GM18907 (cell line): Measurements from ENCODE around the gene SCP2.

Experiments used
- ATAC-seq: cut with Tn5 transposase; IDR thresholded peaks from one replicate; pipeline ENCODE4 v1.9.1; 2021; ENCODE audit warnings: mild to moderate bottlenecking, moderate library complexity; ENCODE audit not compliant: unreplicated experiment

Gene SCP2, protein sequence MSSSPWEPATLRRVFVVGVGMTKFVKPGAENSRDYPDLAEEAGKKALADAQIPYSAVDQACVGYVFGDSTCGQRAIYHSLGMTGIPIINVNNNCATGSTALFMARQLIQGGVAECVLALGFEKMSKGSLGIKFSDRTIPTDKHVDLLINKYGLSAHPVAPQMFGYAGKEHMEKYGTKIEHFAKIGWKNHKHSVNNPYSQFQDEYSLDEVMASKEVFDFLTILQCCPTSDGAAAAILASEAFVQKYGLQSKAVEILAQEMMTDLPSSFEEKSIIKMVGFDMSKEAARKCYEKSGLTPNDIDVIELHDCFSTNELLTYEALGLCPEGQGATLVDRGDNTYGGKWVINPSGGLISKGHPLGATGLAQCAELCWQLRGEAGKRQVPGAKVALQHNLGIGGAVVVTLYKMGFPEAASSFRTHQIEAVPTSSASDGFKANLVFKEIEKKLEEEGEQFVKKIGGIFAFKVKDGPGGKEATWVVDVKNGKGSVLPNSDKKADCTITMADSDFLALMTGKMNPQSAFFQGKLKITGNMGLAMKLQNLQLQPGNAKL

DNA sequence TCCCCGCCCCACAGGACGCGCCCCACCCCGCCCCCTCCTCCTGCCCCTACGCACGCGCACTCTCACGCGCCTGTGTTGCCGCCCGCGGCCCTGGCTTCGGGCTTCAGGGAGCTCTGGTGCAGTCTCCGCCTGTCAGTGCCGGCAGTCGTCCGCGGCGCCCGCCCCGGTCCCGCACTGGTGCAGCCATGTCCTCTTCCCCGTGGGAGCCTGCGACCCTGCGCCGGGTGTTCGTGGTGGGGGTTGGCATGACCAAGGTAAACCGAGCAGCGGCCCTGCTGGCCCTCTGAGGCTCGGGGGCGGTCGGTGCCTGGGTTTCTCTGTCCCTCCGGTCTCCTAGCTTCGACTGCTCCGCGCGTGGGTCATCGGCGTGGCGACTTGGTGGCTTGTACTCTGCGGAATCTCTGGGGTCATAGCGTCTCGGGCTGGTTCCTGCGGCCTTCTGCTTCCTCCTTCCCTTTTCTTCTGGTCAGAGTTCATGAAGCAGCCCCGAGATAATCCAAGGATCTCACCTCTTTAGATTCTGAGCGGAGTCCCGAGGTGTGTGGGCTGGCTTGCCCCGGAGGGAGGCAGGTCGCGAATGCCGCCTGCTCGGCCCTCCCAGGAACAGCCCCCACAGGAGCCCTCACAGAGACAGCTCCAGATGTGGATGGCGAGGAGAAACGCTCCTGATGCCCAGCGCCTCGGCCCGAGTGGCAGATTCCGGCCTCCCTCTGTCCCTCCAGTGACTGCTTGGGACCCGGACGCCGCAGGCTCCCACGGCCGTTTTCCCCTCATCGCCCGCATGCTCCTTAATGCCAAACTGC, at the start of gene SCP2:
Gene SCP2, plus strand, starts transcription at position 65 of the 803 bp plus-strand sequence. Its CDS starts 121 bp downstream, at position 186.
- ATAC-seq: peak; percentile 82

DNA sequence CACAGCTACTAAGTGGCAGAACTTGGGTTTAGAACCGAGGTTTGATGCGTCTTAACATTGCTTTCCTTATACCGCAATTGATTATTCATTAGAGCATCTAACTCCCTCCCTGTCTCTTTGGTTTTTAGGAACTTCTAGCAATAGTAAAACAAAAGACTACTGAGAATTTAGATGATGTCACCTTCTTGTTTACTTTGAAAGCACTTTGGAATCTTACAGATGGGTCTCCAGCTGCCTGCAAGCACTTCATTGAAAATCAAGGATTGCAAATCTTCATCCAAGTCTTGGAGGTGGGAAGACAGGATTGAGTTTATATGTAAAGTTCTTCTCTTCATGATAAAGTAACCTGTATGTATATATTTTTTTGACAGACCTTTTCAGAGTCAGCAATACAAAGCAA, 49.5 kb upstream of the SCP2 start:
- ATAC-seq: no peak

DNA sequence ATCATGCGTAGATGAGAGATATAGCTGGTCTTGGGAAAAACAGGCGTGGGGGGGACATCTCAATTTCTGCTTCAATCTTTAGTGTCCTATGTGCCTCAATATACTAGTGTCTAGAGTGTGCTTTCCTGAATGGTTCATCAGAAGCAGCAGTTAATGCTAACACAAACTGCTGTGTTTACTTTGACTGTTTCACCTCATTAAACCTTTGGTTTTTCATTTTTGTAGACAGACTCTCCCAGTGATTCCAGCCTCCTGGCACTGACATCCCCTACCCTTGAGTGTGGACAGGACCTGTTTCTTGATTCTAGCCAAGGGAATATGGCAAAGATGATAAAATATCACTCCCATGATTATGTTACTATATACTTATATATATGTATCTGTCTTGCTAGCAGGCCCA, 46.9 kb upstream of the SCP2 start:
- ATAC-seq: no peak

DNA sequence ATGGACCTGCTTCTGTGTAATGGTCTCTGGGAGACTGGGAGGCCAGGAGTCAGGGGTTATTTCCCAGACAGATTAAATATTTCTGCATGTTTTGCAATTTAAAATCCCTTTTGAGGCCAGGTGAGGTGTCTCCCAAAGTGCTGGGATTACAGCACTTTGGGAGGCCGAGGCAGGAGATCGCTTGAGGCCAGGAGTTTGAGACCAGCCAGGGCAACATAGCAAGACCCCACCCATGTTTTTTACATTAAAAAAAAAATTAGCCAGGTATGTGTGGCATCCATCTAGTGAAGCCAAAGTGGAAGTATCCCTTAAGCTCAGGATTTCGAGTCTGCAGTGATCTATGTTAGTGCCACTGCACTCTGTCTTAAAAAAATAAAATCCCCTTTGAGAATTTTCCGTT, 39.6 kb upstream of the SCP2 start:
- no peak for ATAC-seq

DNA sequence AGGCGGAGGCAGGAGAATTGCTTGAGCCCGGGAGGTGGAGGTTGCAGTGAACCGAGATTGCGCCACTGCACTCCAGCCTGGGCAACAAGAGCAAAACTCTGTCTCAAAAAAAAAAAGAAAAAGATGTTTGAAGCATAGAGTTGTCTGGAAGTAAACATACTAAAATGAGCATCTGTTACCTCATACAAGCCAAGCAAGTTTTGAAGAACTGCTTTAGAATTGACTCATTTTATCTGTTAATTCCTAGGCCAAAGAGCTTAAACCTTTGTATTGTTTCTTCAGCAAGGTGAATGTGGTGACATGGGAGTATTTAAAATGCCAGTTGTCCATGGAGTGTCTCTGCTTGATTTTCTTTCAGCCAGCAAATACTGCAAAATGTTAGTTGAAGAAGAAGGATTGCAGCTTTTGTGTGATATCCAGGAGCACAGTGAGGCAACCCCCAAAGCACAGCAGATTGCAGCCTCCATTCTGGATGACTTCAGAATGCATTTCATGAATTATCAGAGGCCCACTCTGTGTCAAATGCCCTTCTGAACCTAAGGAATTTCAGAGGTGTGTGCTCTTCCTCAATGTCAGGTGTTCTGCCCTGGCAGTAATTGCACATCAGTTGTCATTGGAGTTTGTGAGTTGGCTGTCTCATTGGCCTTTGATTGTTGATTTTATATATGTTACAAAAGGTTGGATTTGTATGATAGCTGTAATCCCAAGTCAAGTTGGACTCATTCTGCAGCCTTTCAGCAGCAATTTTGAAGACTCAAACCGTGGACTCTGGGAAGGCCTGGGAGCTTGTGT, 34.5 kb upstream of the SCP2 start:
- no peak for ATAC-seq

DNA sequence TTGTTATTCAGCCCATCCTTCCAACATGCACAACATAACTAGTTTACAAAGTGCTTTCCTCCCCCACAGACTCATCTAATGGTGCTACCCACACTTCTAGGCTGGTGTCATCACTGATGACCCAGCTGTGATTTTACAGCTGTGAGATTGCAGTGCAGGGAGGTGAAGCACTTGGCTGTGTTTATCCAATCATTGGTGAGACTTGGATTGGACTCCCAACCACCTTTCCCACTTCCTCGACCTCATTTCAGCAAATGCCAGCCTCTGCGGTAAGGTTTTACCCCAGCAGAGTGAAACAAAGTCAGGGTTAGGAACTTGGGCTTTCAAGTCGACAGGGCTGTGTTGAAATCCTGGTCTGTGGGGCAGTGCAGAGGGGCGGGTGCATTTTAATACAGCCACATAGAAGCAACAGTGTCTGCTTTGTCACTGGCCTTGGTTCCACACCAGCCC, 27.6 kb upstream of the SCP2 start:
- no peak for ATAC-seq

DNA sequence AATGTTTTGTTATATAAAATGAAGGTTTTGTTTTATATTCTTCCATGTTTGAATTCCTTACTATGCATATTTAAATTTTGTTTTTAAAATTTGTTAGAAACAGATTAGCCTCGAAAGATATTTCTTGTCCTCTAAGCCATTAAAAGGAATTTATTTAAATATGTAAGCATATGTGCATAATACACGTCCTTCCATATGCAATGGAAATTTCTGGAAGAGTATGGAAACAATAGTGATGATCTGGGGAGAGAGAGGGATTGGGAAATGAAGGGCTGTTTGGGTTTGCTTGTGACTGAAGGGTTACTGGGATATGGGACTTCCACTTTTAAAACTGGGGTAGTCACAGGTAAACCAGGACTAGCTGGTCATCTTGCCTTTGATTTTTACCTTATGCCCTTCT, 26.7 kb upstream of the SCP2 start:
- ATAC-seq: no peak

DNA sequence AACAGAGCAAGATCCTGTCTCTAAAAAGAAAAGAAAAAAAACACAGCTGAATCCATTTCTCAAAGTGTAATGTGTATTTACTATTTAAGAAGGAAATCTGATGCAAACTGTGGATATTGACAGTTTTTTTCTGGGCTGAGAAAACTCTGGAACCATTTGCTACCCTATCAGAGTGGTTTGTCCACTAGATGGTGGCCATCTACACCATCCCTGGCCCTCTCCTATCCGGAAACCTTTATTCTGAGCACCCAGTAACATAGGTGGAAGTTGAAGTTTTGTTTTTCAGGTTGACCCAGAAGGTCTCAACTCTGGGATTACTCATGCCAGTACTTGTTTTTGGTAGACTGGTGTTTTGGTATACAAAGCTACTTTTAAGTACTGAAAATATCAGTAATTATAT, 25.7 kb upstream of the SCP2 start:
- ATAC-seq: no peak

DNA sequence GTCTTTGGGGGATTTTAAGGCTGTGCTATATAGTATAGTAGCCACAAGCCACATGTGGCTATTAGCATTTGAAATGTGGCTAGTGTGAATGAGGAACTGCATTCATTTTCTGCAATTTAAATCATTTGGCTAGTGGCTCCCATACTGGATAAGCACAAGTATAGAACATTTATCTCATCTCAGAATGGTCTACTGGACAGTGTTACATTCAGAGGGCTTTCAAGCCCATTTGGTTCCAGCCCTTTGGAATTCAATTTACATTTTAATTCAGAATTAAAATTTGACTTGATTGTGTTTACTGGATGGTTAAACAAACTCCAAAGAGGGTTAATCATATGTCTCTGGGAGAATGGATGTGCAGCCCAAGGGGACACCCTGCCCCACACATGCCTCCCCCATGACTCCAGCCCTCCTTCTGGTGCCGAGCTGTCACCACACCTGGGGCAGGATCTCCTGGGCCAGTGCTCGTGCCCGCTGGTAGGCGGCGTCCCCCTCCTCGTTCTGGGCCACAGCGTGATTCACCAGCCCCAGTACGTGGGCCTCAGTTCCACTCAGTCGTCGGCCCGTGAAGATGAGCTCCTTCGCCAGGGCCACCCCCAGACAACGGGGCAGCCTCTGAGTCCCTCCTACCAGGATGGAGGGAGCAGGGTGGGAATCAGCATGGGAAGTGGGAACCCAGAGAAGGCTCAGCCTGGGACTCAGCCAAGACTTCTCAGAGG, 22.7 kb upstream of the SCP2 start:
- ATAC-seq: no peak

DNA sequence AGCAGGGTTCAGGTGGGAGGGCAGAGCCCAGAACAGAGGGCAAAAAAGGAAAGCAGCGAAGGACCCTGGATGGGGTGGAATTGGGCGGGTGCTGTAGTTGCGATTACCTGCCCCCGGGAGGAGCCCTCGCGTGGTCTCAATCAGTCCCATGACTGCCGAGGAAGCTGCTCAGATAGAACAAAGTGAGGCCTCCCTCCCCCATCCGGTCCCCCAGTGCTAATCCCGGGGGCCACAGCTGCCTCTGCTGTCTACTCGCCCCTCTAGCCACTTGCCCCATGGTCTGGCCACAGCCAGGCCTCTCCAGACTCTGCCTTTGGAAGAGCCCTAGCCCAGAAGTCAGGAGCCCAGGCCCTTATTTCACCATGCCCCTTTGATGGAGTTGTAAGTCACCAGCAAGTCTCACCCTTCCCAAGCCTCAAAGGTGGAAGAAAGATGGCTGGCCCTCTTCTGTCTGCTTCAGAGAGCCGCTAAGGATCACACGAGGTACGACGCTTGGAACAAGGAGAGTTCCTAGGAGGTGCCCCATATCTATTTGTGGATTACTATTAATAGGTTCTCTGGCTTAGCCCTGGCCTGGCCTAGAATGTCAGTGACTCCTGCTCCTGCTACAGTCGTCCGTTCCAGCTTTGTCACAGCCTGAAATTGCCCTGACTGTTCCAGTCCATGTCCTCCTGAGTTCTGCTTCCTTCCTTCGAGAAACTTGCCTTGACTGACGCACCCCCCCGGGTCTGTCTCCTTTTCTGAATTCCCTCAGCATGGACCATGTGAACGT, 22.0 kb upstream of the SCP2 start:
- ATAC-seq: no peak

DNA sequence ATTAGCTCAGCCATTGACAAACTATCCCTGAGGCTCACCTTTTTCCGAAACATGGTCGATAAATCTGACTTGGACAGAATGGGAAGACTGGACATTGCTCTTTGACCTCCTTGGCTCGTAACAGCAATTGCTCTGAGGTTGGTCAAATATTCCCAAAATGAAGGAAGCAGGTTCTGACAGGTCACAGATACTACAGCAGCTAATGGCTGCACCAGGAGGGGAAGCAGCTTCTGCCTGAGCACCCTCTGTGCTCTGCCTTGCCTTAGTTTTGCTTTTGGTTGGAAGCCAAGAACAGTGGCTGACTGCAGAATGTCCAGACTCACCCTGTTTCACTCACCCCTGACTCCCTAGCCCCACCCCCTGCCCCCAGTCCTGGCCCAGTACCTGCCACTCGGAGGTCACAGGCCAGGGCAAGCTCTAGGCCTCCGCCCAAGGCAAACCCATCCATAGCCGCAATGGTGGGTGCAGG, 20.9 kb upstream of the SCP2 start:
- ATAC-seq: no peak

DNA sequence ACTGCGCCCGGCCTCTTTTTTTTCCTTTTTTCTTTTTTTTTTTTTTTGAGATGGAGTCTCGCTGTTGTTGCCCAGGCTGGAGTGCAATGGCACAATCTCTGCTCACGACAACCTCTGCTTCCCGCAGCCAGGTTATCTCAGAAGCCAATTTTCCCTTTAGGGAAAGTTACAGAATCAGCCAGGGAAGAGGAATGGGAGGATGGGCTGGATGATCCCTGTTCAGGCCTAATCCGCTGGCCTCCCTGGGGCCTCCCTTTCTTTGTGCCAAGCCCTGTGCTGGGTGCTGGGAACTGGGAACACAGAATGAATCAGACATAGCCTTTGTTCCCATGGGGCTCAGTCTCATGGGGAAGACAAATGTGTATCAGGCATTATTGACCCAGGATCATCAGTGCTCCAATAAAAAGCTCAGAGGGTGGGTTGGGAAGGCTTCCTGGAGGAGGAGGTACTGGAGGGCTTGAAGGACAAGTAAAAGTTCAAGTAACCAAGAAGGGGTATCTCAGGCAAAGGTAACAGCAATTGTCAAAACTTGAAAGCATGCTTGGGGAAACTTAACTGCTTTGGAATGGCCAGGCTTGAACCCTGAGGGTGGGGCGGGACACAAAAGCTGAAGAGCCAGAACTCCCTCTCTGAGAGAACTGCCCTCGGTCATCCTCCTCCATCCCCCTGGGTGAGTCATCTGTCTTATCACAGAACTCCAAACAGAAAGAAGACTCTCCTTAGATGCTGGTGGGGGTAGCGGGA, 19.8 kb upstream of the SCP2 start:
- ATAC-seq: no peak

DNA sequence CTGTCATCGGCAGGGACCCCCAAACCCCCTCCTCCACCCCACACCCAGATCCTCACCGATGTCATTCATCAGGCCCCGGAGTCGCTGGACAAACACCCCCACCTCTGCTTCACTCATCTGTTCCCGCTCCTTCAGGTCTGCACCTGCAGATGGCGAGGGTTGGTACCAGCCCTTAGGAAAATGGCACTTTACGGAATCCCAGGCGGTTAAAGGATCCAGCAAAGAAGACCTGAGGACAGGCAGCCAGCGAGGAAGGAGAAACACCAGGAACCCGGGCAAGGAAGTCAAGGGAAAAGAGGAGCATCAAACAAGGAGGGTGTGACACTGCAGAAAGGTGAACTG, 19.3 kb upstream of the SCP2 start:
- no peak for ATAC-seq

DNA sequence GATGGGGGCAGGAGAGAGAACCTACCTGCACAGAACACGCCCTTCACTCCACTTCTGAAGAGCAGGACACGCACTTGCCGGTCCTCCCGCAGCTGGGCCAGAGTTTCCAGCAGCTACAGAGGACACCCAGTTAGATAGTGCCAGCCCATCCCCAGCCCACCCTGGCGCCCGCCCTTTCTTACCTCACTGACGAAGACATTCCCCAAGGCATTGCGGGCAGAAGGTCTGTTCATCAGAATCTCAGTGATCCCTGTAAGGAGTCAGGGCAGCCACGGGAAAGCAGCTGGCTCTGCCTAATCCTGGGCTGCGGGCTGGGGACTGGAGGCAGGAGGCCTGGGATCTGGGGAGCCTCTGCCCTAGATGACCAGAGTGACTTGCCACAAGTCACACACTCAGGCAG, 15.5 kb upstream of the SCP2 start:
- no peak for ATAC-seq

DNA sequence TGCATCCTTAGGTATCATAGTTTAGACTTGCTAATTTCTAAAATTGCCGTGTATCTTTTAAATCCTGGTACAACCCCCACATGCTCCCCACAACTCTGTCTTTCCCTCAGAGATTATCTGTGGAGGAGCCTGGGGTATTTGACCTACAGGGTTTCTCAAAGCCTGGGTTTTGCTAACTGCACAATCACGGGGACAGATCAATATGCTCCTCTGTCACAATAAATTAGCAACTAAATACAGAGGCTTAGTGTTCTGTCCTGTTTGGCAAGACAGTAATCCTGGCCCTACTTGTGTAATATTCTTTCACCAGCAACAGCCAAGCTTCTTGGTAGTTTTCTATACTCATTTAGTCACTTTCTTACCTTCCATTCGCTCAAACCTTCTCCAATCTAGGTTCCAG, 14.1 kb upstream of the SCP2 start:
- ATAC-seq: no peak

DNA sequence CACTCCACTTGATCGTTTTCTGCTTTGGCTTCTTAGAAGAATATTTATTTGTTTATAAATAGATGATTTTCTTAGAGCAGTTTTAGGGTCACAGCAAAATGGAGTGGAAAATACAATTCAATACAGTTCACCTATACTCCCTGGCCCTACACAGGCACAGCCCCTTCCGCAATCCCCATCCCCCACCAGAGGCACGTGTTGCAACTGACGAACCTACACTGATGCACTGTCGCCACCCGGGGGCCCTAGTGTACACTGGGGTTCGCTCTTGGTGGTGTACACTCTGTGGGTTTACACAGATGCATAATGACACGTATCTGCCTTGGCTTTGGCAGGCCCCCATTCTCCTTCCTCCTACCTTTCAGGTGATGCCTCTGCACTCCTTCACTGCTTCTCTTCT, 13.5 kb upstream of the SCP2 start:
- no peak for ATAC-seq

DNA sequence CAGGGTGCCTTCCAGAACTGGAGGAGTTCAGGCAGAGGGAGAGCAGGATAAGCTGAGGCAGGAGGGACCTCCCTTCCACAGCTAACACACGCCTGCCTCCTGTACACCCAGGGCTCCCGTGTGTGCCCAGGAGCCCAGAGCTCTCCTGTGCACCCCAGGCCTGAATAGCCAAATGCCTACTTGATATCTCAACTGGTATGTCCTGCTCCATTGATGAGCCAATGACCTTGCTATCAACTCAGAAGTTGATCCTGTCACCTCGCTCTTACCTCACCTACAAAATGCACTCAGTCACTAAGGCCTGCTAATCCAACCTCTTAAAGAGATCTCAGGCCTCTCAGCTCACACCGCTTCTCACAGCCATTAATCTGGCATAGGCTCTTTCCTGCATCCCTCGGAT, 12.6 kb upstream of the SCP2 start:
- ATAC-seq: no peak

DNA sequence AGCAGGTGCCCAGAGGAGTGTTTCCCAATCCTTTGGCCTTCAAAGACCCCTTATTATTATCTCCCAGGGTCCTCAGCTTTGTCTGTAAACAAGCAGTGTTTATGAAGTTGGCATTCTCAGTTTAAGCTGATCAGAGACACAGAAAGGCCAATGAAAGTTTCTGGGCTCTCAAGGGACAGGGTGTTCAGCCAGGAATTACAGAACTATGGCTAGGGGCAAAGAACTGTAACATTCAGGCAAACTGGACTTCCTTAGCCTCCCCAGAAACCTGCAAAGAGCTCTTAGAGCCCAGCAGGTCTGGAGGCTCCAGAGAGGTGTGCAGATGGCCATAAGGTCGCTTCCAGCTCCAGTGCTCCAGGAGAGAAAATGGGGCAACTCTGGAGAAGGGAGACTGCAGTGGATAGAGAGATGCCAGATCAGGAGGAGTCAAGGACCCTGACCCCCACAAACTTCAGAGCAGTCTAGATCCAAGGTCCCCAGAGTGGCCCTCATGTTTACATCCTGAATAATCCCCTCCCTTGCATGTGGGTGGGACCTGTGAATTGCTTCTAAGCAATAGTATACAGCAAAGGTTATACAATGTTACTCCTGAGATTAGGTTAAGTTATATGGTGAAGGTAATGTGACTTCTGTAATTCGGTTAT, 11.7 kb upstream of the SCP2 start:
- no peak for ATAC-seq

DNA sequence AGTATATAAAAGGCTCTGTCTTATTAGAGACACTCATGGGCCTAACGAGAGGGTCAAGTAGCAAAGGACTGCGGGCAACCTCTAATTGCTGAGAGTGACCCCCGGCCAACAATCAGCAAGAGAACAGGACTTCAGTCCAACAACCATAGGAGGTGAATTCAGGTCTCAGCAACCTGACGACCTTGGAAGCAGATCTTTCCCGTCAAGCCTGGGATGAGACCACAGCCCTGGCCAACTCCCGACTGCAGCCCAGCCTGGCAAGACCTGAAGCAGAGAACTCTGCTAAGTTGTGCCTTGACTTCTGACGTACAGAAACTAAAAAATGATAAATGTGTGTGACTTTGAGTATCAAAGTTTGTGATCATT, 11.2 kb upstream of the SCP2 start:
- ATAC-seq: no peak
